ENCODE data around the gene METTL8. TPM values are rescaled to one million over a fixed set of nuclear protein-coding genes. Genes with fewer than 3 reads are reported as not detected.
"Not testable (repeated sequence)": the region's sequence is repeated elsewhere in the genome, so short reads cannot be mapped to it uniquely, and the experiment has no call there.

METTL8 gene
- total RNA-seq, 1 experiment from 2014 or later: 86.2 TPM

- no peak for DNase-seq (ENCODE audit: low spot score)
- in situ Hi-C loops (cut with HindIII; ENCODE audit: low sequenced_read_pairs): no loop called here
Observed at GRCh38 chr2:171431677-171432167, 2.1 kb downstream of the METTL8 start.

GRCh38 chr2:171430516-171431410 lies 3.0 kb downstream of the METTL8 start:
- DNase-seq (ENCODE audit: low spot score): no peak
- in situ Hi-C loops (cut with HindIII; ENCODE audit: low sequenced_read_pairs): no loop called here

- DNase-seq (ENCODE audit: low spot score); in situ Hi-C loops (cut with HindIII; ENCODE audit: low sequenced_read_pairs): not testable (repeated sequence)
Observed at GRCh38 chr2:171422710-171423495, 10.9 kb downstream of the METTL8 start.

GRCh38 chr2:171420728-171421563 lies 12.8 kb downstream of the METTL8 start:
- no peak for DNase-seq (ENCODE audit: low spot score)
- in situ Hi-C loops (cut with HindIII; ENCODE audit: low sequenced_read_pairs): no loop called here

GRCh38 chr2:171419333-171419732 lies 14.5 kb downstream of the METTL8 start:
- no peak for DNase-seq (ENCODE audit: low spot score)
- in situ Hi-C loops (cut with HindIII; ENCODE audit: low sequenced_read_pairs): no loop called here

- DNase-seq (ENCODE audit: low spot score): peak; percentile 97
- in situ Hi-C loops (cut with HindIII; ENCODE audit: low sequenced_read_pairs): no loop called here
Observed at GRCh38 chr2:171416009-171416926, 17.5 kb downstream of the METTL8 start.

GRCh38 chr2:171414645-171415044 lies 19.1 kb downstream of the METTL8 start:
- DNase-seq (ENCODE audit: low spot score); in situ Hi-C loops (cut with HindIII; ENCODE audit: low sequenced_read_pairs): not testable (repeated sequence)

GRCh38 chr2:171412571-171413175 lies 21.1 kb downstream of the METTL8 start:
- DNase-seq (ENCODE audit: low spot score): no peak
- in situ Hi-C loops (cut with HindIII; ENCODE audit: low sequenced_read_pairs): no loop called here

- in situ Hi-C loops (cut with HindIII; ENCODE audit: low sequenced_read_pairs): no loop called here
- DNase-seq (ENCODE audit: low spot score): no peak
Observed at GRCh38 chr2:171411791-171412483, 21.9 kb downstream of the METTL8 start.

- no peak for DNase-seq (ENCODE audit: low spot score)
- in situ Hi-C loops (cut with HindIII; ENCODE audit: low sequenced_read_pairs): no loop called here
Observed at GRCh38 chr2:171411214-171411613, 22.6 kb downstream of the METTL8 start.

GRCh38 chr2:171410624-171411023 lies 23.2 kb downstream of the METTL8 start:
- in situ Hi-C loops (cut with HindIII; ENCODE audit: low sequenced_read_pairs): no loop called here

GRCh38 chr2:171410101-171410500 lies 23.7 kb downstream of the METTL8 start:
- no peak for DNase-seq (ENCODE audit: low spot score)
- in situ Hi-C loops (cut with HindIII; ENCODE audit: low sequenced_read_pairs): no loop called here

More at GRCh38 chr2:171410624-171411023, 23.2 kb downstream of the METTL8 start:
- DNase-seq (ENCODE audit: low spot score): no peak

- in situ Hi-C loops (cut with HindIII; ENCODE audit: low sequenced_read_pairs): no loop called here
- no peak for DNase-seq (ENCODE audit: low spot score)
Observed at GRCh38 chr2:171409436-171409971, 24.3 kb downstream of the METTL8 start.

GRCh38 chr2:171407676-171408044 lies 26.1 kb downstream of the METTL8 start:
- no peak for DNase-seq (ENCODE audit: low spot score)
- in situ Hi-C loops (cut with HindIII; ENCODE audit: low sequenced_read_pairs): no loop called here

- in situ Hi-C loops (cut with HindIII; ENCODE audit: low sequenced_read_pairs): no loop called here
- DNase-seq (ENCODE audit: low spot score): no peak
Observed at GRCh38 chr2:171407030-171407675, 26.6 kb downstream of the METTL8 start.

GRCh38 chr2:171406044-171406443 lies 27.7 kb downstream of the METTL8 start:
- no peak for DNase-seq (ENCODE audit: low spot score)
- in situ Hi-C loops (cut with HindIII; ENCODE audit: low sequenced_read_pairs): no loop called here

- no peak for DNase-seq (ENCODE audit: low spot score)
- in situ Hi-C loops (cut with HindIII; ENCODE audit: low sequenced_read_pairs): no loop called here
Observed at GRCh38 chr2:171405546-171405945, 28.2 kb downstream of the METTL8 start.
